Measurements from ENCODE around the gene SLC35G6.

GRCh38 chr17:7437950-7438614, 43.2 kb upstream of the SLC35G6 start:
- TF ChIP-seq CTCF (IDR thresholded peaks at IDR 0.05; ENCODE audit: low read depth, low read length, poor library complexity, severe bottlenecking) (no peak), EZH2phosphoT487 (IDR thresholded peaks at IDR 0.05; ENCODE audit: borderline replicate concordance, low read length) (no peak)
